Activated naive CD8-positive, alpha-beta T cell treated with anti-CD3 and anti-CD28 coated beads, Interleukin-2, amount 50 U/mL, for 16 hours (primary cell): Measurements from ENCODE around the gene RFTN1.

Experiments
- DNase-seq: peaks from one replicate; pipeline ENCODE4 v3.0.0-alpha.2; 2020; ENCODE audit warnings: low read depth, low spot score

Gene RFTN1

GRCh38 chr3:16467393-16467792 lies 46.1 kb downstream of the RFTN1 start:
- no peak for DNase-seq

- DNase-seq: no peak
Measured at GRCh38 chr3:16466822-16467221, 46.7 kb downstream of the RFTN1 start.

GRCh38 chr3:16464511-16465148 lies 48.9 kb downstream of the RFTN1 start:
- DNase-seq: no peak

- DNase-seq: no peak
Measured at GRCh38 chr3:16463914-16464313, 49.6 kb downstream of the RFTN1 start.

- DNase-seq: no peak
Measured at GRCh38 chr3:16463119-16463518, 50.4 kb downstream of the RFTN1 start.

- DNase-seq: no peak
Measured at GRCh38 chr3:16462679-16463078, 50.8 kb downstream of the RFTN1 start.

- no peak for DNase-seq
Measured at GRCh38 chr3:16461463-16462245, 51.8 kb downstream of the RFTN1 start.

GRCh38 chr3:16460886-16461285 lies 52.6 kb downstream of the RFTN1 start:
- DNase-seq: no peak

- no peak for DNase-seq
Measured at GRCh38 chr3:16460273-16460672, 53.2 kb downstream of the RFTN1 start.

- no peak for DNase-seq
Measured at GRCh38 chr3:16456784-16457415, 56.6 kb downstream of the RFTN1 start.

- no peak for DNase-seq
Measured at GRCh38 chr3:16455966-16456365, 57.5 kb downstream of the RFTN1 start.

GRCh38 chr3:16455001-16455400 lies 58.5 kb downstream of the RFTN1 start:
- DNase-seq: no peak

GRCh38 chr3:16452261-16452660 lies 61.2 kb downstream of the RFTN1 start:
- no peak for DNase-seq

GRCh38 chr3:16449369-16449768 lies 64.1 kb downstream of the RFTN1 start:
- DNase-seq: no peak

- DNase-seq: no peak
Measured at GRCh38 chr3:16448639-16449070, 64.8 kb downstream of the RFTN1 start.

- DNase-seq: no peak
Measured at GRCh38 chr3:16447135-16447534, 66.4 kb downstream of the RFTN1 start.

GRCh38 chr3:16444344-16444743 lies 69.2 kb downstream of the RFTN1 start:
- DNase-seq: no peak

GRCh38 chr3:16442730-16443129 lies 70.8 kb downstream of the RFTN1 start:
- no peak for DNase-seq

- DNase-seq: no peak
Measured at GRCh38 chr3:16441371-16441875, 72.1 kb downstream of the RFTN1 start.

- DNase-seq: no peak
Measured at GRCh38 chr3:16439848-16440708, 73.4 kb downstream of the RFTN1 start.

- DNase-seq: no peak
Measured at GRCh38 chr3:16439163-16439847, 74.2 kb downstream of the RFTN1 start.
